HTR-8/SVneo (cell line): ENCODE data around the gene ZNF408.

Source experiments
- DNase-seq: peaks from one replicate; pipeline ENCODE4 v3.0.0; 2011; ENCODE audit warnings: low spot score, mixed read lengths; ENCODE audit not compliant: insufficient read length
- FAIRE-seq: peaks from 2 replicates; lab custom pipeline; 2011; peaks lifted over from hg19 to GRCh38; lab: Jason Lieb, UNC

The ZNF408 gene

GRCh38 chr11:46675288-46675851 is 25.5 kb upstream of the ZNF408 start:
- DNase-seq (no peak), FAIRE-seq (no peak)

DNA sequence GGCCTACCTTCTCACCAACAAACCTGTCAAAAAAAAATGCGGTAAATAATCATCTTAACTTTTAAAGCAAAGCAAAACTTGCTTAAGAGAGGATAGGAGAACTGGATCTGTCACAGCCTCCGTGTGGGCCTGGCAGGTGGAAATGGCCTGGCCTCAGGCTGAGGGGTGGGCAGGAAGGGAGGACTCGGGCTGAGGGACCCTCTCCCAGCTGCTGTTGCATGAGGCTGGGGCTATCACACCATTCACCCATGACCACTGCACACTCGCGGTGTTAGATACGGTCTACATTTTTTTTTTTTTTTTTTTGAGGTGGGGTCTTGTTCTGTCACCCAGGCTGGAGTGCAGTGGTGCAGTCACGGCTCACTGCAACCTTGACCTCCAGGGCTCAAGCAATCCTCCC is 24.9 kb upstream of the ZNF408 start:
- FAIRE-seq = no peak
- DNase-seq = no peak

- no peak for DNase-seq
- FAIRE-seq = no peak
Measured at GRCh38 chr11:46676436-46677158, 24.2 kb upstream of the ZNF408 start.

DNA sequence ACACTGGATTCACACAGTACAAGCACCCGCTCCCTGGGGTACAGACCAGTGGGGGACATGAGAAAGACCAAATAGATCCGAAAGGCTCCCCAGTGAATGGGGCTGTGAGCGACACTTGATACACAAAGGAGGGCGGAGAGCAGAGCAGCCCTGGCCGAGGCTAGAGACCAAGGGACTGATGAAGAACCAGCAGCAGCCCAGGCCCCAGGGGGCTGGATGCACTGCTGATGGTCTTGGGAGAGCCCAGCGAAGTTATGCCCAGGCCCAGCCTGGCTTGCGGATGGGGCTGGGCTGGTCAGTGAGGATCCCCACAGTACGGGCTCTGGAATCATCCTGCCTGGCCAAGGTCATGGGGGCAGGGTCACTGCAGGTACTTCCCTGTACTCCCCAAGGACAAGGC is 23.7 kb upstream of the ZNF408 start:
- FAIRE-seq (no peak), DNase-seq (no peak)

- DNase-seq = no peak
- FAIRE-seq = no peak
Measured at GRCh38 chr11:46677991-46678740, 22.7 kb upstream of the ZNF408 start.

GRCh38 chr11:46678741-46679130 is 22.1 kb upstream of the ZNF408 start:
- no peak for FAIRE-seq
- DNase-seq = no peak

- FAIRE-seq (no peak), DNase-seq (no peak)
Measured at GRCh38 chr11:46679241-46680163, 21.3 kb upstream of the ZNF408 start.

GRCh38 chr11:46680164-46680760 is 20.6 kb upstream of the ZNF408 start:
- no peak for DNase-seq
- FAIRE-seq = no peak

DNA sequence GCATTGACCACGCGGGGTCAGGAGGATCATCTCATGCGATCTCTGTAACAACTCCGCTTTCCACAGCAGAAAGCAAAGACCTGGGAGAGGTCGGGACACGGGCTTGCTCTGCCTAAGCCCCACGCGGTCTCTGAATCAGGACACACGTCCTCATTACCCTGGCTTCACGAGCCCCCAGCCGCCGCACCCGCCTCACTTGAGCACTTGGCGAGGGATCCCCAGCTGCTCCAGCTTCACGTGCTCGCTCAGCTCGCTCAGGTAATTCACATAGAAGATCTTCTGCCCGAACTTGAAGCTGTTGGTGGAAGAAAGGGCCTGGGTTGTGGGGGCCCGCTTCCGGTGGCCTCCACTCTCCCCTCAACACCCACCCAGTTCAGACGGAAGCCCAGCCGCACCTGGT is 20.0 kb upstream of the ZNF408 start:
- DNase-seq = no peak

DNA sequence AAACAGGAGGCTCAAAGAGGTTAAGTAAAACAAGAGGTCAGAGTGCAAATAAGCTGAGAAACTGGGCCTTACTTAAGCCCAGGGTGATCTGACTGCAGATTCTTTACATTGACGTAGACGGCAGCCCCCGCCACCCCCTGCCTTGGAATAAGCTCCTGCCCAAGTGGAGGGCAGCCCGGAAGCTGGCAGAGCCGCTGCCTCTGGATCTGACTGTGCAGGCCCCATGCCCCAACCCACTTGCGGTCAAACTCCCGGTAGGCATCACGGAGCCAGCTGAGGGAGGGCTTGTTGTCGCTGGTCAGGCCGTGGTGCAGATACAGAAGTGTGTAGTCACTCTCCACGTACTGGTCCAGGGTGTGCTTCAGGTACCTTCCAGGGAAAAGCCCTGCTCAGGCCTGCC is 19.0 kb upstream of the ZNF408 start:
- FAIRE-seq (no peak), DNase-seq (no peak)

More for the DNA sequence above, 20.0 kb upstream of the ZNF408 start:
- no peak for FAIRE-seq

GRCh38 chr11:46682773-46683752 is 17.8 kb upstream of the ZNF408 start:
- no peak for DNase-seq
- no peak for FAIRE-seq

DNA sequence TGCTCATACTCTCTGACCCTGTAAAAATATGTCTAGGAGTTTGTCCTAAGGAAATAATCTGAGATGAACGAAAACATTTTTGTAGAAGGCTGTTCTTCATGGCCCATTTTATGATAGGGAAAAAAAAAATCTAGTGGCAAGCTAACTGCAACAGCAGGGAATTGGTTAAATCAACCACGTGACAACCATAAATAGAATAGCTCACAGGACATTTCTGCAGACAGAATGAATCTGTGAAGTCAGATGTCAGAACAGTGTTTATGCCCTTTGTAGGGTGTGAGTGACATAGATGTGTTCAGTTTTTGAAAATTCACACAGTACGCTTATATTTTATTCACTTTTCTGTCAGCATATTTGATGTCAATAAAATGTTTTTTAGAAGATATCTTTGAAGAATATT is 16.5 kb upstream of the ZNF408 start:
- no peak for FAIRE-seq
- DNase-seq = no peak

- FAIRE-seq (no peak), DNase-seq (no peak)
Measured at GRCh38 chr11:46686886-46687795, 13.7 kb upstream of the ZNF408 start.

DNA sequence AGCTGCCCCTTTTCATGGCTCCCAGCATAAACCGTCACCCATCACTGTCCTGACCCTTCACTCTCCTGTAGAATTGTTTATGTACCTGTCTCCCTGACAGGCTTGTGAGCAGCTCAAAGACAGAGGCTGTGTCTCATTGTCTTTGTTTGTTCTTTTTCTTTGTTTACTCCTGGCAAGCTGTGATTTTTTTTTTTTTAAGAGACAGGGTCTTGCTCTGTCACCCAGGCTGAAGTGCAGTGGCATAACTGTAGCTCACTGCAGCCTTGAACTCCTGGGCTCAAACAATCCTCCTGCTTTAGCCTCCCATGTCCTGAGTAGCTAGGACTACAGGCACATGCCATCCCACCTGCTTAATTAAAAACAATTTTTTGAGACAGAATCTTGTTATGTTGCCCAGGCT is 10.1 kb upstream of the ZNF408 start:
- no peak for DNase-seq

DNA sequence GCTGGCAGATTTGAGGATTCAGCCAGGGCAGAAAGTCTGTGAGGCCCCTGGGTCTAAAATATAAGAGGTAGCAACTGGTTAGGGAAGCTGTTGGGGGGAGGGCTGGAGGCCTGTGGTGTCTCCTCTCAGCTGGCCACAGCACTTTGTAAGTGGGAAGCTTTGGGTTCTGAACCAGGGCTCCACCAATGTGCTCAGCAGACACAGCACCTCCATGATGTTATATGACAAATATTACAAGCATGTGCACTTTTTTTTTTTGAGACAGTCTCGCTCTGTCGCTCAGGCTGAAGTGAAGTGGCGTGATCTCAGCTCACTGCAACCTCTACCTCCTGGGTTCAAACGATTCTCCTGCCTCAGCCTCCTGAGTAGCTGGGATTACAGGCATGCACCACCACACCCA is 8.4 kb upstream of the ZNF408 start:
- FAIRE-seq = no peak

More for the DNA sequence above, 10.1 kb upstream of the ZNF408 start:
- no peak for FAIRE-seq

GRCh38 chr11:46693597-46694012 is 7.2 kb upstream of the ZNF408 start:
- FAIRE-seq (no peak), DNase-seq (no peak)

More for the DNA sequence above, 8.4 kb upstream of the ZNF408 start:
- DNase-seq = no peak

DNA sequence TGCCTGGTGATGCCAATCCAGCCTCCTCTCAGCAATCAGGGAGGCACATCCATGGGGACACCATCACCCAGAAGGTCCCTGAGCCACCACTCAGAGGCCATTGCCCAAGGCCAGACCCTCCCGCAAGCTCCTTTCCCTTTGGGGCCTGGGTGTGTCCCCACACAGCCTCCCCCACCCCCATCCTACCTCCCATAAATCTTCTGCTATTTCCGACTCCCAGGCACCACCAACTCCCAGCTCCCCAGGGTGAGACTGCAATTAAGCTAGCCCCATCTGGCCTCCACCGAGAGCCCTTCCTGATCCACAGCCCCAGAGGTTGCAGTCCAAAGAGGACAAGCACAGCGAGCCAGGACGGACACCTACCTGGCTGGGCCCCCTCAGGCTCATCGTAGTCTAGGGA is 6.8 kb upstream of the ZNF408 start:
- DNase-seq = no peak
- FAIRE-seq = no peak

DNA sequence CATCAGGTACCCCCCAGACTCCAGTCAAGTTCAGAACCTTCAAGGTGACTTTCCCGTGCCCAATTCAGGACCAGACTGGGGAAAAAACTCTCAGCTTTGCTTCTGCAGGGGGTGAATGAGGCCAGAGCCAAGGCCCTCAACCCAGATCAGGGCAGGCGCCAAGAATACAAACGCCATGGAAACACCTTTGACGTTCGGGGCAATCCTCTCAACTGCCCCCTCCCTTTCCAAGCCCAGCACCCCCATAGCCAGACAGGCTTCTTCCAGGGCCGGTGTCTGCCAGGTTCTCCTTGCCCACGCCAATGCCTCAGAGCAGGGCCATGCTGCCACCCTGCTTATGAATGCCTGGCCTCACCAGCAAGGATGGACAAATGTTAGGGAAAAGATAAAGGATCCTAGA is 6.2 kb upstream of the ZNF408 start:
- FAIRE-seq (no peak), DNase-seq (no peak)
